OCI-LY1 (cell line): ENCODE measurements around the gene ADAMTS15.

Source experiments
- EZH2 ChIP-seq: fragments of 200-600 bp; sonication (generic), shearing (Covaris generic); IDR thresholded peaks from 2 replicates; pipeline ENCODE4 v1.8.0; 2017; ENCODE audit warnings: borderline replicate concordance, mixed run types, mild to moderate bottlenecking, antibody characterized with exemption, low read length, moderate library complexity, mixed read lengths
- TF ChIP-seq, protein P1 (sequence below): fragments of 200-600 bp; sonication (generic), shearing (Covaris generic); IDR thresholded peaks from 2 replicates; pipeline ENCODE4 v1.5.1; 2017; ENCODE audit warnings: mild to moderate bottlenecking, antibody characterized with exemption, low read length, moderate library complexity, mixed read lengths

- TF ChIP-seq, protein P1, sequence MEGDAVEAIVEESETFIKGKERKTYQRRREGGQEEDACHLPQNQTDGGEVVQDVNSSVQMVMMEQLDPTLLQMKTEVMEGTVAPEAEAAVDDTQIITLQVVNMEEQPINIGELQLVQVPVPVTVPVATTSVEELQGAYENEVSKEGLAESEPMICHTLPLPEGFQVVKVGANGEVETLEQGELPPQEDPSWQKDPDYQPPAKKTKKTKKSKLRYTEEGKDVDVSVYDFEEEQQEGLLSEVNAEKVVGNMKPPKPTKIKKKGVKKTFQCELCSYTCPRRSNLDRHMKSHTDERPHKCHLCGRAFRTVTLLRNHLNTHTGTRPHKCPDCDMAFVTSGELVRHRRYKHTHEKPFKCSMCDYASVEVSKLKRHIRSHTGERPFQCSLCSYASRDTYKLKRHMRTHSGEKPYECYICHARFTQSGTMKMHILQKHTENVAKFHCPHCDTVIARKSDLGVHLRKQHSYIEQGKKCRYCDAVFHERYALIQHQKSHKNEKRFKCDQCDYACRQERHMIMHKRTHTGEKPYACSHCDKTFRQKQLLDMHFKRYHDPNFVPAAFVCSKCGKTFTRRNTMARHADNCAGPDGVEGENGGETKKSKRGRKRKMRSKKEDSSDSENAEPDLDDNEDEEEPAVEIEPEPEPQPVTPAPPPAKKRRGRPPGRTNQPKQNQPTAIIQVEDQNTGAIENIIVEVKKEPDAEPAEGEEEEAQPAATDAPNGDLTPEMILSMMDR = no peak
- TF ChIP-seq EZH2 = no peak
Measured at GRCh38 chr11:130518164-130518680, 69.8 kb downstream of the ADAMTS15 start.
